ENCODE measurements around the gene ARHGEF1. TPM values are rescaled to one million over a fixed set of nuclear protein-coding genes. Genes with fewer than 3 reads are reported as not detected.

ARHGEF1 gene
- total RNA-seq, 1 donor from 2014 or later: 353 TPM

- H3K36me3 Mint-ChIP-seq (ENCODE audit: low read depth): peaks cover 56% of the 10 kb centered on the region
Measured at GRCh38 chr19:41892173-41892902, 9.4 kb downstream of the ARHGEF1 start.

GRCh38 chr19:41893899-41894298 lies 10.9 kb downstream of the ARHGEF1 start:
- H3K36me3 Mint-ChIP-seq (ENCODE audit: low read depth): peaks cover 63% of the 10 kb centered on the region
- intact Hi-C loops (cut with micrococcal nuclease): no loop called here
- no peaks in the 10 kb centered on the region for H3K27me3 Mint-ChIP-seq (ENCODE audit: low read depth)
- peaks cover 27% of the 10 kb centered on the region for H3K4me1 Mint-ChIP-seq (ENCODE audit: low read depth)
- no peaks in the 10 kb centered on the region for H3K9me3 Mint-ChIP-seq
- H3K4me3 Mint-ChIP-seq (ENCODE audit: low read depth): no peak overlapping the region
- no peak overlapping the region for H3K27ac Mint-ChIP-seq
- no peak for DNase-seq (ENCODE audit: low spot score)

More at GRCh38 chr19:41892173-41892902, 9.4 kb downstream of the ARHGEF1 start:
- Mint-ChIP-seq H3K4me3 (ENCODE audit: low read depth) (no peak overlapping the region), H3K4me1 (ENCODE audit: low read depth) (peaks cover 34% of the 10 kb centered on the region), H3K9me3 (no peaks in the 10 kb centered on the region), H3K27ac (no peak overlapping the region), H3K27me3 (ENCODE audit: low read depth) (no peaks in the 10 kb centered on the region)
- no peak for DNase-seq (ENCODE audit: low spot score)
- intact Hi-C loops (cut with micrococcal nuclease): no loop called here

- DNase-seq (ENCODE audit: low spot score): no peak
- intact Hi-C loops (cut with micrococcal nuclease): no loop called here
- no peak overlapping the region for H3K27ac Mint-ChIP-seq
- no peaks in the 10 kb centered on the region for H3K27me3 Mint-ChIP-seq (ENCODE audit: low read depth)
- no peak overlapping the region for H3K4me3 Mint-ChIP-seq (ENCODE audit: low read depth)
- peaks cover 25% of the 10 kb centered on the region for H3K4me1 Mint-ChIP-seq (ENCODE audit: low read depth)
- no peaks in the 10 kb centered on the region for H3K9me3 Mint-ChIP-seq
- peaks cover 63% of the 10 kb centered on the region for H3K36me3 Mint-ChIP-seq (ENCODE audit: low read depth)
Measured at GRCh38 chr19:41894350-41894749, 11.4 kb downstream of the ARHGEF1 start.

- no peaks in the 10 kb centered on the region for H3K9me3 Mint-ChIP-seq
- peaks cover 19% of the 10 kb centered on the region for H3K4me1 Mint-ChIP-seq (ENCODE audit: low read depth)
- H3K36me3 Mint-ChIP-seq (ENCODE audit: low read depth): peaks cover 66% of the 10 kb centered on the region
- no peak for DNase-seq (ENCODE audit: low spot score)
- no peaks in the 10 kb centered on the region for H3K27me3 Mint-ChIP-seq (ENCODE audit: low read depth)
- H3K4me3 Mint-ChIP-seq (ENCODE audit: low read depth): no peak overlapping the region
- intact Hi-C loops (cut with micrococcal nuclease): no loop called here
- H3K27ac Mint-ChIP-seq: peak overlapping the region; percentile 52
Measured at GRCh38 chr19:41895745-41896580, 13.0 kb downstream of the ARHGEF1 start.

- H3K36me3 Mint-ChIP-seq (ENCODE audit: low read depth): peaks cover 64% of the 10 kb centered on the region
- intact Hi-C loops (cut with micrococcal nuclease): no loop called here
- H3K27me3 Mint-ChIP-seq (ENCODE audit: low read depth): no peaks in the 10 kb centered on the region
- H3K4me1 Mint-ChIP-seq (ENCODE audit: low read depth): peaks cover 17% of the 10 kb centered on the region
- no peaks in the 10 kb centered on the region for H3K9me3 Mint-ChIP-seq
- no peak for DNase-seq (ENCODE audit: low spot score)
- H3K4me3 Mint-ChIP-seq (ENCODE audit: low read depth): no peak overlapping the region
- peak overlapping the region; percentile 52 for H3K27ac Mint-ChIP-seq
Measured at GRCh38 chr19:41896581-41896942, 13.6 kb downstream of the ARHGEF1 start.

- no peaks in the 10 kb centered on the region for H3K27me3 Mint-ChIP-seq (ENCODE audit: low read depth)
- H3K4me3 Mint-ChIP-seq (ENCODE audit: low read depth): no peak overlapping the region
- no peaks in the 10 kb centered on the region for H3K9me3 Mint-ChIP-seq
- intact Hi-C loops (cut with micrococcal nuclease): no loop called here
- no peak for DNase-seq (ENCODE audit: low spot score)
- H3K4me1 Mint-ChIP-seq (ENCODE audit: low read depth): peaks cover 13% of the 10 kb centered on the region
- no peak overlapping the region for H3K27ac Mint-ChIP-seq
- H3K36me3 Mint-ChIP-seq (ENCODE audit: low read depth): peaks cover 68% of the 10 kb centered on the region
Measured at GRCh38 chr19:41897181-41897580, 14.2 kb downstream of the ARHGEF1 start.

GRCh38 chr19:41897820-41898219 lies 14.8 kb downstream of the ARHGEF1 start:
- H3K4me3 Mint-ChIP-seq (ENCODE audit: low read depth): no peak overlapping the region
- no peaks in the 10 kb centered on the region for H3K9me3 Mint-ChIP-seq
- H3K36me3 Mint-ChIP-seq (ENCODE audit: low read depth): peaks cover 73% of the 10 kb centered on the region
- H3K27me3 Mint-ChIP-seq (ENCODE audit: low read depth): no peaks in the 10 kb centered on the region
- H3K4me1 Mint-ChIP-seq (ENCODE audit: low read depth): peaks cover 13% of the 10 kb centered on the region
- H3K27ac Mint-ChIP-seq: peak overlapping the region; percentile 66
- no peak for DNase-seq (ENCODE audit: low spot score)
- intact Hi-C loops (cut with micrococcal nuclease): no loop called here

GRCh38 chr19:41898235-41898634 lies 15.3 kb downstream of the ARHGEF1 start:
- DNase-seq (ENCODE audit: low spot score): no peak
- Mint-ChIP-seq H3K36me3 (ENCODE audit: low read depth) (peaks cover 74% of the 10 kb centered on the region), H3K27me3 (ENCODE audit: low read depth) (no peaks in the 10 kb centered on the region), H3K4me3 (ENCODE audit: low read depth) (no peak overlapping the region), H3K4me1 (ENCODE audit: low read depth) (peaks cover 10% of the 10 kb centered on the region), H3K9me3 (no peaks in the 10 kb centered on the region), H3K27ac (no peak overlapping the region)
- intact Hi-C loops (cut with micrococcal nuclease): no loop called here

GRCh38 chr19:41901707-41902360 lies 18.9 kb downstream of the ARHGEF1 start:
- Mint-ChIP-seq H3K9me3 (no peaks in the 10 kb centered on the region), H3K4me1 (ENCODE audit: low read depth) (peaks cover 9% of the 10 kb centered on the region), H3K27me3 (ENCODE audit: low read depth) (no peaks in the 10 kb centered on the region), H3K36me3 (ENCODE audit: low read depth) (peaks cover 84% of the 10 kb centered on the region), H3K4me3 (ENCODE audit: low read depth) (no peak overlapping the region), H3K27ac (no peak overlapping the region)
- intact Hi-C loops (cut with micrococcal nuclease): no loop called here
- no peak for DNase-seq (ENCODE audit: low spot score)

GRCh38 chr19:41902594-41902993 lies 19.6 kb downstream of the ARHGEF1 start:
- H3K27ac Mint-ChIP-seq: no peak overlapping the region
- H3K4me3 Mint-ChIP-seq (ENCODE audit: low read depth): no peak overlapping the region

GRCh38 chr19:41903193-41903953 lies 20.4 kb downstream of the ARHGEF1 start:
- H3K4me1 Mint-ChIP-seq (ENCODE audit: low read depth): peaks cover 9% of the 10 kb centered on the region
- no peak overlapping the region for H3K4me3 Mint-ChIP-seq (ENCODE audit: low read depth)
- intact Hi-C loops (cut with micrococcal nuclease): no loop called here
- no peak overlapping the region for H3K27ac Mint-ChIP-seq
- H3K36me3 Mint-ChIP-seq (ENCODE audit: low read depth): peaks cover 80% of the 10 kb centered on the region
- H3K9me3 Mint-ChIP-seq: no peaks in the 10 kb centered on the region
- DNase-seq (ENCODE audit: low spot score): no peak
- no peaks in the 10 kb centered on the region for H3K27me3 Mint-ChIP-seq (ENCODE audit: low read depth)

More at GRCh38 chr19:41902594-41902993, 19.6 kb downstream of the ARHGEF1 start:
- intact Hi-C loops (cut with micrococcal nuclease): no loop called here
- H3K36me3 Mint-ChIP-seq (ENCODE audit: low read depth): peaks cover 87% of the 10 kb centered on the region
- DNase-seq (ENCODE audit: low spot score): no peak
- no peaks in the 10 kb centered on the region for H3K9me3 Mint-ChIP-seq
- H3K27me3 Mint-ChIP-seq (ENCODE audit: low read depth): no peaks in the 10 kb centered on the region
- peaks cover 9% of the 10 kb centered on the region for H3K4me1 Mint-ChIP-seq (ENCODE audit: low read depth)

GRCh38 chr19:41904118-41904870 lies 21.3 kb downstream of the ARHGEF1 start:
- Mint-ChIP-seq H3K27me3 (ENCODE audit: low read depth) (no peaks in the 10 kb centered on the region), H3K9me3 (no peaks in the 10 kb centered on the region), H3K27ac (no peak overlapping the region), H3K4me1 (ENCODE audit: low read depth) (peaks cover 6% of the 10 kb centered on the region), H3K36me3 (ENCODE audit: low read depth) (peaks cover 76% of the 10 kb centered on the region), H3K4me3 (ENCODE audit: low read depth) (no peak overlapping the region)
- no peak for DNase-seq (ENCODE audit: low spot score)
- intact Hi-C loops (cut with micrococcal nuclease): no loop called here
